Measurements from ENCODE around the gene ABCA13.

GRCh38 chr7:48274662-48275061 is 103.4 kb downstream of the ABCA13 start:
- no peak for TF ChIP-seq POLR2A (IDR thresholded peaks at IDR 0.05)
- TF ChIP-seq, protein P1, sequence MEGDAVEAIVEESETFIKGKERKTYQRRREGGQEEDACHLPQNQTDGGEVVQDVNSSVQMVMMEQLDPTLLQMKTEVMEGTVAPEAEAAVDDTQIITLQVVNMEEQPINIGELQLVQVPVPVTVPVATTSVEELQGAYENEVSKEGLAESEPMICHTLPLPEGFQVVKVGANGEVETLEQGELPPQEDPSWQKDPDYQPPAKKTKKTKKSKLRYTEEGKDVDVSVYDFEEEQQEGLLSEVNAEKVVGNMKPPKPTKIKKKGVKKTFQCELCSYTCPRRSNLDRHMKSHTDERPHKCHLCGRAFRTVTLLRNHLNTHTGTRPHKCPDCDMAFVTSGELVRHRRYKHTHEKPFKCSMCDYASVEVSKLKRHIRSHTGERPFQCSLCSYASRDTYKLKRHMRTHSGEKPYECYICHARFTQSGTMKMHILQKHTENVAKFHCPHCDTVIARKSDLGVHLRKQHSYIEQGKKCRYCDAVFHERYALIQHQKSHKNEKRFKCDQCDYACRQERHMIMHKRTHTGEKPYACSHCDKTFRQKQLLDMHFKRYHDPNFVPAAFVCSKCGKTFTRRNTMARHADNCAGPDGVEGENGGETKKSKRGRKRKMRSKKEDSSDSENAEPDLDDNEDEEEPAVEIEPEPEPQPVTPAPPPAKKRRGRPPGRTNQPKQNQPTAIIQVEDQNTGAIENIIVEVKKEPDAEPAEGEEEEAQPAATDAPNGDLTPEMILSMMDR (IDR thresholded peaks at IDR 0.05) = no peak
- no peak for TF ChIP-seq EP300 (IDR thresholded peaks at IDR 0.05)

All from gastroesophageal sphincter (tissue), 3 donors.